ENCODE results near the gene OR51D1.

The OR51D1 gene

GRCh38 chr11:4615856-4616444, 21.3 kb upstream of the OR51D1 start:
- DNase-seq (ENCODE audit: insufficient read length): no peak
- FAIRE-seq: no peak
- TF ChIP-seq POLR2AphosphoS5 (IDR thresholded peaks at IDR 0.05; ENCODE audit: low read depth, low read length) (no peak), TAF1 (IDR thresholded peaks at IDR 0.05; ENCODE audit: borderline replicate concordance, low read depth, low read length) (no peak), POLR2A (IDR thresholded peaks at IDR 0.05; ENCODE audit: low read depth, low read length) (no peak)

- DNase-seq (ENCODE audit: insufficient read length): no peak
- no peak for TF ChIP-seq TAF1 (IDR thresholded peaks at IDR 0.05; ENCODE audit: borderline replicate concordance, low read depth, low read length)
- TF ChIP-seq POLR2A (IDR thresholded peaks at IDR 0.05; ENCODE audit: low read depth, low read length): no peak
- TF ChIP-seq POLR2AphosphoS5 (IDR thresholded peaks at IDR 0.05; ENCODE audit: low read depth, low read length): no peak
- FAIRE-seq: no peak
Measured at GRCh38 chr11:4619514-4619913, 17.8 kb upstream of the OR51D1 start.

- DNase-seq (ENCODE audit: insufficient read length) (no peak), FAIRE-seq (peak; percentile 84)
- TF ChIP-seq POLR2AphosphoS5 (IDR thresholded peaks at IDR 0.05; ENCODE audit: low read depth, low read length) (no peak), TAF1 (IDR thresholded peaks at IDR 0.05; ENCODE audit: borderline replicate concordance, low read depth, low read length) (no peak), POLR2A (IDR thresholded peaks at IDR 0.05; ENCODE audit: low read depth, low read length) (no peak)
Measured at GRCh38 chr11:4626207-4627099, 10.8 kb upstream of the OR51D1 start.

- no peak for DNase-seq (ENCODE audit: insufficient read length)
- no peak for TF ChIP-seq POLR2A (IDR thresholded peaks at IDR 0.05; ENCODE audit: low read depth, low read length)
- TF ChIP-seq TAF1 (IDR thresholded peaks at IDR 0.05; ENCODE audit: borderline replicate concordance, low read depth, low read length): no peak
- TF ChIP-seq POLR2AphosphoS5 (IDR thresholded peaks at IDR 0.05; ENCODE audit: low read depth, low read length): no peak
- no peak for FAIRE-seq
Measured at GRCh38 chr11:4636136-4636535, 1.1 kb upstream of the OR51D1 start.

- TF ChIP-seq TAF1 (IDR thresholded peaks at IDR 0.05; ENCODE audit: borderline replicate concordance, low read depth, low read length): no peak
- no peak for TF ChIP-seq POLR2AphosphoS5 (IDR thresholded peaks at IDR 0.05; ENCODE audit: low read depth, low read length)
- TF ChIP-seq POLR2A (IDR thresholded peaks at IDR 0.05; ENCODE audit: low read depth, low read length): no peak
- FAIRE-seq: peak; percentile 5
- DNase-seq (ENCODE audit: insufficient read length): no peak
Measured at GRCh38 chr11:4637662-4638047, 378 bp downstream of the OR51D1 start.

GRCh38 chr11:4639931-4640330, 2.7 kb downstream of the OR51D1 start:
- TF ChIP-seq TAF1 (IDR thresholded peaks at IDR 0.05; ENCODE audit: borderline replicate concordance, low read depth, low read length) (no peak), POLR2A (IDR thresholded peaks at IDR 0.05; ENCODE audit: low read depth, low read length) (no peak), POLR2AphosphoS5 (IDR thresholded peaks at IDR 0.05; ENCODE audit: low read depth, low read length) (no peak)
- DNase-seq (ENCODE audit: insufficient read length) (no peak), FAIRE-seq (no peak)

GRCh38 chr11:4641501-4641900, 4.2 kb downstream of the OR51D1 start:
- TF ChIP-seq POLR2AphosphoS5 (IDR thresholded peaks at IDR 0.05; ENCODE audit: low read depth, low read length) (no peak), POLR2A (IDR thresholded peaks at IDR 0.05; ENCODE audit: low read depth, low read length) (no peak)
- DNase-seq (ENCODE audit: insufficient read length) (no peak), FAIRE-seq (no peak)

GRCh38 chr11:4642043-4642442, 4.8 kb downstream of the OR51D1 start:
- no peak for TF ChIP-seq POLR2AphosphoS5 (IDR thresholded peaks at IDR 0.05; ENCODE audit: low read depth, low read length)
- no peak for TF ChIP-seq POLR2A (IDR thresholded peaks at IDR 0.05; ENCODE audit: low read depth, low read length)
- TF ChIP-seq TAF1 (IDR thresholded peaks at IDR 0.05; ENCODE audit: borderline replicate concordance, low read depth, low read length): no peak
- FAIRE-seq (no peak), DNase-seq (ENCODE audit: insufficient read length) (no peak)

- FAIRE-seq: no peak
- TF ChIP-seq POLR2AphosphoS5 (IDR thresholded peaks at IDR 0.05; ENCODE audit: low read depth, low read length): no peak
- no peak for DNase-seq (ENCODE audit: insufficient read length)
Measured at GRCh38 chr11:4643076-4643475, 5.8 kb downstream of the OR51D1 start.

- DNase-seq (ENCODE audit: insufficient read length) (no peak), FAIRE-seq (no peak)
- TF ChIP-seq TAF1 (IDR thresholded peaks at IDR 0.05; ENCODE audit: borderline replicate concordance, low read depth, low read length) (no peak), POLR2A (IDR thresholded peaks at IDR 0.05; ENCODE audit: low read depth, low read length) (no peak), POLR2AphosphoS5 (IDR thresholded peaks at IDR 0.05; ENCODE audit: low read depth, low read length) (no peak)
Measured at GRCh38 chr11:4643682-4644081, 6.4 kb downstream of the OR51D1 start, which contains the start of gene OR51E1. OR51E1 (plus strand) TSS chr11:4643982; CDS start chr11:4652527, 8,545 bp downstream.

GRCh38 chr11:4644233-4644632, 7.0 kb downstream of the OR51D1 start:
- TF ChIP-seq TAF1 (IDR thresholded peaks at IDR 0.05; ENCODE audit: borderline replicate concordance, low read depth, low read length) (no peak), POLR2AphosphoS5 (IDR thresholded peaks at IDR 0.05; ENCODE audit: low read depth, low read length) (no peak), POLR2A (IDR thresholded peaks at IDR 0.05; ENCODE audit: low read depth, low read length) (no peak)

GRCh38 chr11:4645974-4646373, 8.7 kb downstream of the OR51D1 start:
- FAIRE-seq (no peak), DNase-seq (ENCODE audit: insufficient read length) (no peak)
- TF ChIP-seq POLR2A (IDR thresholded peaks at IDR 0.05; ENCODE audit: low read depth, low read length): no peak
- TF ChIP-seq TAF1 (IDR thresholded peaks at IDR 0.05; ENCODE audit: borderline replicate concordance, low read depth, low read length): no peak
- no peak for TF ChIP-seq POLR2AphosphoS5 (IDR thresholded peaks at IDR 0.05; ENCODE audit: low read depth, low read length)

More at GRCh38 chr11:4644233-4644632, 7.0 kb downstream of the OR51D1 start:
- no peak for FAIRE-seq
- DNase-seq (ENCODE audit: insufficient read length): no peak
